Adipose tissue (tissue), 3 donors: ENCODE measurements around the gene SLC25A31. TPM values are rescaled to one million over a fixed set of nuclear protein-coding genes. Genes with fewer than 3 reads are reported as not detected.
A peak's percentile ranks its signal among the peaks of the same experiment; 100 is the strongest.

Source experiments
- H3K27ac ChIP-seq: one replicate; pipeline ENCODE4 v1.5.1; 2013; ENCODE audit warnings: low read depth, low read length
- WGBS, 3 donors: extraction: QIAGEN DNeasy Blood & Tissue Kit; methylation state at CpG; one replicate each; pipeline ENCODE4 v1.1.7; 2013; 5-methylcytosine and 5-hydroxymethylcytosine counted together
- polyA plus RNA-seq, 3 donors: library from polyadenylated mRNA; stranded (reverse); fragments of 200-250 nt; gene quantifications; one replicate each; pipeline ENCODE4 v1.2.3, GENCODE V29; 2013
- donor health status: healthy with polysubstance abuse.
- donor health status: Bipolar disorder and iron deficiency.
- donor health status: healthy.

The SLC25A31 gene
- polyA plus RNA-seq, 3 donors, result not detected

DNA sequence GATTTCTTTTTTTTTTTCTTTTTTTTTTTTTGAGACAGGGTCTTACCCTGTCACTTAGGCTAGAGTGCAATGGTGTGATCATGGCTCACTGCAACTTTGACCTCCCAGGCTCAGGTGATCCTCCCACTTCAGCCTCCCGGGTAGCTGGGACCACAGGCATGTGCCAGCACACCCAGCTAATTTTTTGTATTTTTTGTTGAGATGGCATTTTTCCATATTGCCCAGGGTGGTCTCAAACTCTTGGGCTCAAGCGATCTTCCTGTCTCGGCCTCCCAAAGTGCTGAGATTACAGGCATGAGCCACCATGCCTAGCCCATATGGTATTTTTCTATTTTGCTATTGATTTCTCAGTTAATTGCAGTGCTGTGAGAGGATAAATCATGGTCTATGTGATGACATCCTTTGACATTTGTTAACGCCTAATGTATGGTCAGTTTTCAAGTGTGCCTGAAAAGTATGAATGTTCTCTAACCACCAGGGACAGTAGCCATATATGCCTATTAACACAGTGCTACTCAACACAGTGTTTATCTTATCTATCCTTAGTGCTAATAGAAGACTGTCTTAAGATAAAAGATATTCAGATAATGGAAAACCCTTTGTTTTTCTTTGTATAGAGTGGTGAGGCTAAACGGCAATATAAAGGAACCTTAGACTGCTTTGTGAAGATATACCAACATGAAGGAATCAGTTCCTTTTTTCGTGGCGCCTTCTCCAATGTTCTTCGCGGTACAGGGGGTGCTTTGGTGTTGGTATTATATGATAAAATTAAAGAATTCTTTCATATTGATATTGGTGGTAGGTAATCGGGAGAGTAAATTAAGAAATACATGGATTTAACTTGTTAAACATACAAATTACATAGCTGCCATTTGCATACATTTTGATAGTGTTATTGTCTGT lies 42.8 kb downstream of the SLC25A31 start:
- WGBS, 3 donors, result 89 to 91% (median 90%) methylated on average over 10 of the region's 10 CpGs

DNA sequence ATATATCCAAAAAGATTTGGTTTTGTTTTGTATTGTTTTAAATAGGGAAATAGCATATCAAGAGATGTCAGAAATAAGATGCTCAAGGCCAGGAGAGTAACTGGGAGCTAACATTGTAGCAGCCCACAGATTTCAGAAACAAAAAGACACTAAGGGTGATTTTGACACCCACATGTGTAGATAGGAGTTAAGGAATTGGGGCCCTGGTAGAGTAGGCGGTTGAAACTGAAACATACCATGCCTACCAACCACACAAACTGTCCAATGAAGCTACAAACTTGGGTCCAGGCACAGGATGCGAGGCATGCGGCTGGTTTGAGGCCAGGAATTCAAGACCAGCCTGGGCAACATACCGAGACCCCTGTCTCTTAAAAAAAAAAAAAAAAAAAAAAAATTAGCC lies 45.6 kb downstream of the SLC25A31 start:
- WGBS, 3 donors, result 93 to 98% (median 93%) methylated on average over 4 of the region's 4 CpGs
- H3K27ac ChIP-seq, result no peak overlapping the region

More for the DNA sequence above, 42.8 kb downstream of the SLC25A31 start:
- no peak overlapping the region for H3K27ac ChIP-seq

DNA sequence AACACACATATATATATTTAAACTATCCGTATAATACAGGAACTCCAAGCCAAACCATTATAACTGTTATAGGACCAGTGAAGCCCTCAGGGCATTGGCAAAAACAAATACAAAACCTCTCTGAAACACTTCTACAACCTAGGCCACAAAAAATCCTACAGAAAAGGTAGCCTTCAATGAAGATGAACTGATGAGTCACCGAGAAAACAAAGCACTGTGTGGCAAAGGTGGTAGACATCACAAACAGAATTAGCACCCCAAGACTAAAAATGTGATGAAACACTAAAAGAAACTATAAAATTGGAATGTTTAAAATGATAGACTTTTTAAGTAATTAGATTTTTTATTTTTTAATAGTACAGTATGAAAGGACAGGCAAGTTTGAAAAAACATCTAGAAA lies 46.4 kb downstream of the SLC25A31 start:
- 89 to 97% (median 89%) methylated on average over 2 of the region's 2 CpGs for WGBS, 3 donors
- no peak overlapping the region for H3K27ac ChIP-seq

DNA sequence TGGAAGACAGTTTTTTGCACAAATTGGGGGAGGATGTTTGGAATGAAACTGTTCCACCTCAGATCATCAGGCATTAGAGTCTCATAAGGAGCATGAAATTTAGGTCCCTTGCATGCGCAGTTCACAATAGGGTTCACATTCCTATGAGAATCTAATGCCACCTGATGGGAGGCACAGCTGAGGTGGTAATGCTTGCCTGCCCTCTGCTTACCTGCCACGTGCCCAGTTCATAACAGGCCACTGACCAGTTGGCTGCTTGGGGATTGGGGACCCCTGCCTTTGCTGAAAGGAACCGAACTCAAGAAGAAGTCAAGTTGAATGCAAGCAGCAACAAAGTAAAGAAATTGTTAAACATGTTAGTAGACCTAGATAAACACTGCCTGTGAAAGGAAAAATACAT lies 47.3 kb downstream of the SLC25A31 start:
- WGBS, 3 donors, result 71 to 85% (median 80%) methylated on average over 3 of the region's 3 CpGs
- no peak overlapping the region for H3K27ac ChIP-seq

DNA sequence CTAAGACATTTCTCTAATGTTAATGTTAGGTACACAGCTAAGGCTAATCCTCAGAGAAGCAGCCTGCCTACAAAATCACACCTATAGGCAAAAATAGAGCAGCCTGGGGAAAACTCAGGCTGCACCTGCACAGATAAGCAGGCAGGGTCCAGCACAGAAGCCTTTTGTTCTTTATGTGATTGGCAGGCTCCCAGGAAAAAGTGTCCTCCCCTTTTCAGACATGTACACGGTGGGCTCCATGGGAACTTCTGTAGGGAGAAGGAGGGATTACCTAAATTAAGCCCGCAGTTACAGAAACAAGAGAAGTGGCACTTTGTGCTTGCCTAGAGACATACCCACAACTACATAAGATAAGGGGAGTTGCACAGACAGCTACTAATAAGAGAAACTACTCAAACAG lies 47.9 kb downstream of the SLC25A31 start:
- no peak overlapping the region for H3K27ac ChIP-seq
- WGBS, 3 donors, result 29 to 69% (median 52%) methylated on average over 2 of the region's 2 CpGs

DNA sequence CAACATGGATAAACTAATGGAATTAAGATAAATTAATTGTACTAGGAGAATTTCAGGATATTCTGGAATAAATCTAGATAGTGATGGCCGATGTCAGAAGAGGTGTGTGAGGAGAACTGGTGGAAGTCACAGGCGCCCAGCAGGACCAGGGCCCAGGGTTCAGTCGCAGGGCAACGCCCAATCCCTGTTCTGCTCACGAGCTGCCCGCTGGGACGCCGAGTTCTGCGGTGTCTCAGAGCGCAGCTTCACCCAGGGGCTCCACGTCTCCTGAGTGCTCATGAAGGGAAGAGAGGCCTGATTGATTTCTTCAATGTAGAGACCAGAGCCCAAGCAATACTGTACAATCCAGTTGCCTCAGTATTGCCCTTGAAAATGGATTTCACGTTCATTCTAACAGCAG lies 50.4 kb downstream of the SLC25A31 start:
- H3K27ac ChIP-seq, result no peak overlapping the region
- 96 to 98% (median 98%) methylated on average over 12 of the region's 12 CpGs for WGBS, 3 donors

DNA sequence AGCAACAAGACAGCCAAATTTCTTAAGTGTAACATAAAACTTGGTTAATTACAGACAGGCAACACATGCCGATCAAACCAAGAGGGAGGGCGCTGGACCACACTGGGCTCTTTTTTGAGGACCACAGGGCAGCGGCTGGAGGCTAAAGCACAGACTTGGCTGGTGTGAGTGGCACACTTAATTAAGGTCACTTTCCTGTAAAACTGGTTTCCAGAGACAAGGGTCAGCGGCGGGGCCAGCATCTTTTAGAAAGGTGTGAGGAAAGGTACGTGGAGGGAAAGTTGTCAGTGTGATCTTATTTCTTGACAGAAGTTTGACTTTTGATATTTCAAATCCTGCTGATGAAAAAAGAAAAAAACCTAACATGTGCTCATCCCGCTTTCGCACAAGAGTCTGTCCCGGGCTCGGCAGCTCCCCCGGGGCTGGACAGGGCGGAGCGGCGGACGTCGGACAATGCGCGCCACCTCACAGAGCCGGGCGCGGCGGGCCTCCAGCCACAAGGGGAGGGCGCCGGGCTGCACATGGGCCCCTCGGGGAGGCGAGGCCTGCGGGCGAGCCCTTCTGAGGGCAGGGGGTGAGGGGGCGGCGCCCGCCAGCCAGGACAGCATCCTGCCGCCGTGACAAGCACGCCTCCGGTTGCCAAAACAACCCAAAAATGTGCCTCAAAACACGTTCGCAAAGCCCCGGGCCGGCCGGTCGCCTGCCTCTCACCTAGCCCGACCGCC lies 51.3 kb downstream of the SLC25A31 start:
- peak overlapping the region; percentile 12 for H3K27ac ChIP-seq
- WGBS, 3 donors, result 8 to 15% (median 15%) methylated on average over 39 to 43 of the region's 43 CpGs

DNA sequence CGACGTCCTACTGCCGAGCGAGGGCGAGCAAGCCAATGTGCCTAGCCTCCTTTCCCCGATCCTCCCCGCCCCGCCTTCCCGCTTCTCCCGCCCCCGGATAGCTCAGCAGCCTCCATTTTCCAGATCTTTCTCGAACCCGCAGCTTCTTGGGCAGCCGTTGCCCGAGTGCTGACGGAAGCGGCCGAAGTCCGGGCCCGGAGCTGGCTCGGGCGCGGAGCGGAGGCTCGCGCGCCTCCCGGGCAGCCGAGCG lies 51.8 kb downstream of the SLC25A31 start:
- WGBS, 3 donors, result 0 to 1% (median 0%) methylated on average over 30 of the region's 30 CpGs
- peak overlapping the region; percentile 12 for H3K27ac ChIP-seq

DNA sequence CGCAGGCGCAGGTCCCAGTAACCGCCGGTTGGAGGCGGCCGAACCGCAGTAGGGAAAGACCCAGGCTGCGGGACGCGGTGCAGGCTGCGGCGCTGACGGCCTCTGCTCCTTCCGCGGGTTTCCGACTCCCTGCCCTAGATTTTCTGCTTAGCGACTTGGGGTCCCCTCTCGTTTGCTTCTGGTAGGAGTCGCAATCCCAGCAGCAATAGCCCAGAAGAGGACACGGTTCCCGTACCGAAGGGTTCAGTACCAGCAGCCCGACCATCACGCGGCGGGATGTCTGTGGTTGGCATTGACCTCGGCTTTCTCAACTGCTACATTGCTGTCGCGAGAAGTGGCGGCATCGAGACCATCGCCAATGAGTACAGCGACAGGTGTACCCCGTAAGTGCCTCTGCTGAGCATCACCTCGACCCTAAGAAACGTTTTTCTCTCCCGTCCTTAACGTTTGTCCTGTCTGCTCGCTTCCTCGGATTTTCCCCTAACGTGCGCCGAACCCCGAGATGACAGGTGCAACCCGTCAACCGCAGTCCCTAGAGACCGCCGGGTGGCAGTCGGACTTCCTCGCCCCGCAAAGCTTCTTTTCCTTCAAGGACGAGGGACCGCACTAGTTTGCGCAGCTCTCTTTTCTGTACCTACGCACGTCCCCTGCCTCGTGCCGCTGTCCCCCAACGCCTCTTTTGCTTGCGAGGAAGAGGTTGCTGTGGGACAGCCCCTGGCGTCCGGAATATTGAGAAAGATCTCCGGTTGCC lies 52.2 kb downstream of the SLC25A31 start, which contains the start of gene HSPA4L:
TSS of gene HSPA4L (plus strand) at position 48 of the 751 bp plus-strand sequence. CDS start at position 277, 229 bp downstream.
- WGBS, 3 donors, result 0 to 1% (median 1%) methylated on average over 63 of the region's 63 CpGs
- H3K27ac ChIP-seq, result peak within 1 kb of the TSS; percentile 12

DNA sequence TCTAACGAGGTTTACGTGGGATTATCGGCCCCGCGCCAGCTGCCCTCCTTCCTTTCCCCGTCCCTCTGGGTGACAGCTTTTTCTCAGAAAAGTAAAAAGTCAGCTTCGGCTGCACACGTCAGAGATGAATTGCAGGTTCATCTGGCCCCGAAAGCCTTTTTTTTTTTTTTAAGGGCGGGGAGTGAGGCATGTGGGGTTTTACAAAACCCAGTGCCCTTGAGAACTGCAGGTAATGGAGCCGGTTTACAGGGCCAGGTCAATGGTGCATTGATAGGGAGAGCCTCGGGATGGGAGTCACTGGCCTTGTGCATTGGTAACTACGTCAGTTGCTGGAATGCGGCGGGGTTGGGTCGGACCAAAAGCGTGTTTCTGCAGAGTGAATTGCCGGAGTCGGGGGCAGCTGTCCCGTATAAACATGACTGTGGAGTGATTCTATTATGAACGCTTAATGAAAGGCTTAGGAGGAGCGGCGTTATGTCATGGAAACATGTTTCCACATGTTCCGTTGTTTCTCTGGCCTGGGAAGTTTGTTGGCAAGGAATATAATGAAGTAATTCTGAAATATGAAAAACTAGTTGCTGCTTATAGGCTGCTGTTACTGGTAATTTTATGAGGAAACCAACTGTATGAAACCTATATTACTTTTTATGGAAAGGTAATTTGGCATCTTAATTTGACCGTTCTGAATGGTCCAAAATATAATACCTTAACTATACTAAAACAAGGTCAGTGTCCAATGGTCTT lies 53.0 kb downstream of the SLC25A31 start:
- 5 to 6% (median 5%) methylated on average over 25 of the region's 25 CpGs for WGBS, 3 donors

DNA sequence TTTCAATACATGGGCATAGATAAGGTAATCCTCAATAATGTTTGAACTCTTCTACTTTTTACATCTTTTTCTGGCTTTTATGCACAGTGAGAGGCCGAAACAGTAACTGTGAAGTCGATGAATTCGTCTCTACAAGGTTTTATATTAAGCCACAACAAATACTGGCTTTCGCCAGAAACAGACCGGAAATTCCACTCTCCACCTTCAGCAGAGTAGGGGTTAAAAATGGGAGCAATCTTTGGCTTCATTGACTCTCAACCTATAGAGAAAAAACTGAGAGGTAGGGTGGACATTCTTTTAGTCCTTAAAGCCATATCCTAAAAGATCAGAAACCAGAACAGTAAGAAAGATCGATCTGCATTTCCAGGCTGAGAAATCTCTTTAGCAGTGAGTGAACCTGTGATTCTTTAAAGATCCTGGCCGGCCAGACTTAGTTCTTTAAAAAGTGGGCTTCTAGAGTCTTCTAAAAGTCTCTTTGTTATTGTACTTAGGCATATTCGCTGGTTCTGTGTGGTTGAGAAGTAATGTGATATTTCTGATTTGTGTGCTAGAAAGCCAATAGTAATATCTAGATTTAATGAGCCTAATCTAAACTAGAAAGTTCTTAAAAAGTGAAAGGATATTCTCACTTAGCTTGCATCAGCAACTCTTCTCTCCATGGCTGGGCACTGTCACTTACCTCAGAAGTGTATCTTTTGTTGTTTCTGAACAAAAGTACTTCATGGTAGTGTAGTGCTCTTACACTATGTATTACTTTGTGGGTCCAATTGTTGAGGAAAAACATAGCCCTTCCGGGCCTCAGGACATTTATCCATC lies 54.0 kb downstream of the SLC25A31 start:
- H3K27ac ChIP-seq, result no peak overlapping the region
- whole genome bisulfite sequencing, 3 donors, result 42 to 91% (median 90%) methylated on average over 9 of the region's 9 CpGs

More for the DNA sequence above, 53.0 kb downstream of the SLC25A31 start:
- no peak overlapping the region for H3K27ac ChIP-seq

DNA sequence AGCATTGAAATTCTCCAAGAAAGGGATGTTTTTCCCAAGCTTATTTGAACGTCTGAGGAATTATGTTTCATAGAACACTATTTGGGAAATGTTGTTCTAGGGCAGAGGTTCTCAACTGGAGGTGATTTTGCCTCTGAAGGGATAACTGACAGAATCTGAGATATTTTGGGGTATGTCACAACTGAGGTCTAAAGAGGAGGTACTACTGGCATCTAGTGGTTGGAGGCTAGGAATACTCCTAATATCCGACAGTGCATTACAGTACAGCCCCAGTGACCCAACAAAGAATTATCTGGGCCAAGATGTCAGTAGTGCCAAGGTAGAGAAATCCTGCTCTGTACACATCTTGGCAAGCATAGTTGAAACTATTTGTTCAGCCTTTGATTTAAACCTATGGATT lies 58.3 kb downstream of the SLC25A31 start:
- no peak overlapping the region for H3K27ac ChIP-seq
- WGBS, 3 donors, result 79 to 87% (median 80%) methylated on average over 2 of the region's 2 CpGs

DNA sequence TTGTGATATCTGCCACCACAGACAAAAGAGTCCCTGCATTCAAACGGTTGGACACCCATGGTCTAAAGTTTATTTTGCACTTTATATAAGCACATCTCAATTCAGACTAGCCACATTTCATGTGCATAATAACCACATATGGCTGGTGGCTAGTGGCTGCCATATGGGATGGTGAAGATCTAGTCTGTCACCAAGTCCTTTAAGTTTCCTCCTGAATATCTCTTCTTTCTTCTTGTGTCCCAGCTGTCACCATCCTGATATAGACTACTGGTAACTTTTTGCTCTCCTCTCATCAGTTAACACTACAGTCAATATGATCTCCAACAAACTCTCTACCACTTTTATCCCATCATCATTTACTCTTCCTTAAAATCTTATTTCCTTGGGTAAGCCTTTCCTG lies 61.2 kb downstream of the SLC25A31 start:
- H3K27ac ChIP-seq, result no peak overlapping the region
- WGBS, 3 donors, result 69 to 84% (median 75%) methylated on average over 1 of the region's 1 CpG

DNA sequence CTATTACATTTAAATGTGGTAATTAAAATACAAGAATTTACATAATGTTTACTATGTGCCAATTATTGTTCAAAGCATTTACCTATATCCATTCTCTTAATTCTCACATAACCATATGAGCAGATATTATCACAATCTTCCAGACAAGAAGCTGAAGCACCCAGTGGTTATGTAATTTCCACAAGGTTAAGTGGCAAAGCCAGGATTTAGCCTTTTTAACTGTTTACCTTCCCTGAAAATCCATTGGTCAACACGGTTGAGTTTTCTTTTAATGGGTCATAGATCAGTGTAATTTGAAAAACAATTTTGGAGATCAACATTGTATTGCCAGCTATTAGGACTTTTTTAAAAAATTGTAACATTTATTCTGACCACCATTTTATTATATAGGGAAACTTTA lies 63.3 kb downstream of the SLC25A31 start:
- no peak overlapping the region for H3K27ac ChIP-seq
- 66 to 74% (median 67%) methylated on average over 1 of the region's 1 CpG for WGBS, 3 donors

DNA sequence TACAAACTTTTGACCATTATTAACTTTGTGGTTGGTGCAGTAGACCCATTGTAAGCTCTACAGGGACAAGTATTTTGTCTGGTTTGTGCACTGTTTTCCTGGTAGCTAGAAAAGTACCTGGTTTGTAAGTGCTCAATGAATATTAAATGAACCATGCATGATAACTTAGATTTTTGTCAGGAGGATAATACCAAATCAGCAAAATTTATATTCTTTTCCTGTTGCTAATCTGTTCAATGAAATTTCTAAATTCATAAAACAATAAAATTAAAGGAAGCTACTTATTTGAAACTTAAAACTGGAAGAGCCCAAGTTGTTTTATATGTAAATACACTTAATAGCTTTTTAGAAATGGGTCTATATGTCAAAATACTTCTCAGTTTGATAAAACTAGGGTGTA lies 69.5 kb downstream of the SLC25A31 start:
- H3K27ac ChIP-seq, result no peak overlapping the region

DNA sequence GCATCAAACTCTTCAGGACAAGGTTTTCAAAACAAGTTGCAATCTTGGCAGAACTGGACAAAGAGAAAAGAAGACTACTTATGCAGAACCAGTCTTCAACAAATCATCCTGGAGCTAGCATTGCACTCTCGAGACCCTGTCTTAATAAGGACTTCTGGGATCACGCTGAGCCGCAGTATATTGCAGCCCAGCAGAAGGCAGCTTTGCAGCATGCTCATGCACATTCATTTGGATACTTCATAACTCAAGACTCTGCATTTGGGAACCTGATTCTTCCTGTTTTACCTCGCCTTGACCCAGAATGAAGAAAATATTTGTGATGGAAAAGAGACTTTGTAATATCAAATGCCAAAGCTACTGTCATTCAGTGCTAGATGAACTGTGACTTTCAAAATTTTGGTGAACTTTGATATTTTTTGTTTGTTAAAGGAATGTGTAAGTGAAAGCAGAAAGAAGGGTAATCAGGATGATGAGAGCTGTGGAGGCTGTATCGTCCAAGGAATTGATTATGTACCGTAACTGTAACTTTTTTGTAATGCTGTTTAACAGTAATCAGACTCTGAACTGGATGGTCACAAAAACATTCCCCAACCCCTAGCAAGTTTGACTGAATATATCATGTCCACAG lies 79.1 kb downstream of the SLC25A31 start:
- no peak overlapping the region for H3K27ac ChIP-seq
- WGBS, 3 donors, result 77 to 84% (median 83%) methylated on average over 6 of the region's 6 CpGs

DNA sequence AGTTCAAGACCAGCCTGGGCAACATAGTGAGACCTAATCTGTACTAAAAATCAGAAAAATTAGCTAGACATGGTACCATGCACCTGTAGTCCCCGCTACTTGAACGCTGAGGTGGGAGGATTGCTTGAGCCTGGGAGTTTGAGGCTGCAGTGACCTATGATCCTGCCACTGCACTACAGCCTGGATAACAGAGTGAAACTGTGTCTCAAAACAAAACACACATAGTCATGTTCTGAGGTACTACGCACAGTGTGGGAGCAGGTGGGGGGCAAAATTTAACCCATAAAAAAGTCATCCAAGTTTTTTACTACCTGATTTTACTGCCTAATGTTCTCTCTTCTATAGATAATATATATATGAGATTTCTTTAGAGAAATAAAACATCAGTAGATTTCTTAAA lies 80.4 kb downstream of the SLC25A31 start:
- WGBS, 3 donors, result 94% methylated on average over 3 of the region's 3 CpGs

More for the DNA sequence above, 80.4 kb downstream of the SLC25A31 start:
- H3K27ac ChIP-seq, result no peak overlapping the region
